Small intestine (tissue), 7 donors: Measurements from ENCODE around the gene BMPR1A. TPM values are rescaled to one million over a fixed set of nuclear protein-coding genes. Genes with fewer than 3 reads are reported as not detected.

Source experiments
- DNase-seq, 2 donors: peaks; one replicate each; pipeline versions ENCODE4 v3.0.0 to v3.0.0-alpha.2; 2013
- FAIRE-seq: peaks from 2 replicates; lab custom pipeline; 2012; peaks lifted over from hg19 to GRCh38; lab: Jason Lieb, UNC
- H3K27ac ChIP-seq, 3 donors: one replicate each; pipeline ENCODE4 v1.5.1; 2013; ENCODE audit warnings: low read length in 2 of 3, mild to moderate bottlenecking in 2 of 3, control low read depth in 1 of 3, inconsistent platforms in 1 of 3, low read depth in 1 of 3, moderate library complexity in 1 of 3
- H3K27me3 ChIP-seq, 3 donors: one replicate each; pipeline ENCODE4 v1.6.1; 2013; ENCODE audit warnings: low read length in 3 of 3, inconsistent platforms in 1 of 3; ENCODE audit not compliant: control insufficient read depth in 3 of 3, insufficient read depth in 3 of 3
- H3K36me3 ChIP-seq, 3 donors: one replicate each; pipeline ENCODE4 v1.6.1; 2013; ENCODE audit warnings: low read length in 3 of 3, inconsistent platforms in 1 of 3, low read depth in 1 of 3, mild to moderate bottlenecking in 1 of 3, moderate library complexity in 1 of 3; ENCODE audit not compliant: control insufficient read depth in 3 of 3, insufficient read depth in 2 of 3
- H3K4me1 ChIP-seq, 3 donors: one replicate each; pipeline ENCODE4 v1.6.1; 2013; ENCODE audit warnings: low read length in 2 of 3, inconsistent platforms in 1 of 3, low read depth in 1 of 3, mild to moderate bottlenecking in 1 of 3, moderate library complexity in 1 of 3; ENCODE audit not compliant: control insufficient read depth in 3 of 3, insufficient read depth in 2 of 3
- H3K4me3 ChIP-seq, 3 donors: one replicate each; pipeline ENCODE4 v1.5.1; 2013; ENCODE audit warnings: low read length in 3 of 3, control low read depth in 1 of 3, inconsistent platforms in 1 of 3, low read depth in 1 of 3, mild to moderate bottlenecking in 1 of 3, moderate library complexity in 1 of 3
- H3K9me3 ChIP-seq, 2 donors: one replicate each; pipeline ENCODE4 v1.6.1; 2013; ENCODE audit warnings: low read depth in 1 of 2, low read length in 1 of 2; ENCODE audit not compliant: control insufficient read depth in 2 of 2, insufficient read depth in 1 of 2
- WGBS, 3 donors: extraction: QIAGEN DNeasy Blood & Tissue Kit; methylation state at CpG; one replicate each; pipeline ENCODE4 v1.1.7; 2013; 5-methylcytosine and 5-hydroxymethylcytosine counted together
- polyA plus RNA-seq, 4 donors: library from polyadenylated mRNA; stranded (reverse) in 3 of 4; unstranded in 1 of 4; fragments of 200-250 nt in 3 of 4; fragments of 120-200 nt in 1 of 4; gene quantifications; one replicate each; pipeline versions ENCODE4 v1.2.1 to v1.2.3, GENCODE V29; 2013
- donor health status: healthy with polysubstance abuse.
- donor health status: control.
- donor health status: control.
- donor health status: Bipolar disorder and iron deficiency.
- donor health status: healthy.

BMPR1A gene
- polyA plus RNA-seq, 4 donors, result 3.4 to 40.2 (median 9.8) TPM

GRCh38 chr10:86711513-86712316 is 44.7 kb upstream of the BMPR1A start:
- no peaks in the 10 kb centered on the region for H3K36me3 ChIP-seq

GRCh38 chr10:86712317-86712707 is 44.1 kb upstream of the BMPR1A start:
- H3K27ac ChIP-seq, result peak overlapping the region; percentile 92 to 95 (median 93)
- H3K27me3 ChIP-seq, result no peaks in the 10 kb centered on the region
- FAIRE-seq (no peak), DNase-seq (no peak)
- peak overlapping the region; percentile 68 to 91 (median 83) for H3K4me3 ChIP-seq
- no peaks in the 10 kb centered on the region for H3K36me3 ChIP-seq
- WGBS, 3 donors, result 49 to 63% (median 63%) methylated on average over 9 of the region's 9 CpGs
- H3K4me1 ChIP-seq, result peaks cover 0 to 13% (median 0%) of the 10 kb centered on the region in 3 donors
- H3K9me3 ChIP-seq, result no peaks in the 10 kb centered on the region

More at GRCh38 chr10:86711513-86712316, 44.7 kb upstream of the BMPR1A start:
- FAIRE-seq (no peak), DNase-seq (peak in 1 of 2 donors; percentile 57)
- H3K27ac ChIP-seq, result peak overlapping the region; percentile 92 to 95 (median 93)
- H3K4me1 ChIP-seq, result peaks cover 0 to 13% (median 0%) of the 10 kb centered on the region in 3 donors
- H3K27me3 ChIP-seq, result no peaks in the 10 kb centered on the region
- peak overlapping the region; percentile 68 to 91 (median 83) for H3K4me3 ChIP-seq
- no peaks in the 10 kb centered on the region for H3K9me3 ChIP-seq
- 1% methylated on average over 52 to 82 of the region's 82 CpGs for WGBS, 3 donors

GRCh38 chr10:86715156-86715795 is 41.1 kb upstream of the BMPR1A start:
- H3K27me3 ChIP-seq, result no peaks in the 10 kb centered on the region
- no peak overlapping the region for H3K4me3 ChIP-seq
- H3K36me3 ChIP-seq, result no peaks in the 10 kb centered on the region
- no peak for FAIRE-seq
- DNase-seq, result no peak
- H3K4me1 ChIP-seq, result peaks cover 0 to 13% (median 0%) of the 10 kb centered on the region in 3 donors
- WGBS, 3 donors, result 72 to 78% (median 77%) methylated on average over 6 of the region's 6 CpGs
- H3K9me3 ChIP-seq, result no peaks in the 10 kb centered on the region
- H3K27ac ChIP-seq, result no peak overlapping the region

GRCh38 chr10:86715836-86716235 is 40.6 kb upstream of the BMPR1A start:
- H3K4me3 ChIP-seq, result no peak overlapping the region
- FAIRE-seq (no peak), DNase-seq (no peak)
- no peaks in the 10 kb centered on the region for H3K27me3 ChIP-seq
- 38 to 69% (median 54%) methylated on average over 5 of the region's 5 CpGs for WGBS, 3 donors
- H3K4me1 ChIP-seq, result peaks cover 0 to 8% (median 0%) of the 10 kb centered on the region in 3 donors
- H3K27ac ChIP-seq, result no peak overlapping the region
- no peaks in the 10 kb centered on the region for H3K36me3 ChIP-seq
- no peaks in the 10 kb centered on the region for H3K9me3 ChIP-seq

GRCh38 chr10:86716466-86716865 is 40.0 kb upstream of the BMPR1A start:
- Histone ChIP-seq H3K27ac (no peak overlapping the region), H3K4me3 (no peak overlapping the region), H3K9me3 (no peaks in the 10 kb centered on the region), H3K36me3 (no peaks in the 10 kb centered on the region), H3K4me1 (peaks cover 0 to 7% (median 0%) of the 10 kb centered on the region in 3 donors), H3K27me3 (no peaks in the 10 kb centered on the region)
- FAIRE-seq (no peak), DNase-seq (no peak)
- 94 to 96% (median 94%) methylated on average over 13 of the region's 13 CpGs for WGBS, 3 donors

GRCh38 chr10:86718556-86718955 is 37.9 kb upstream of the BMPR1A start:
- Histone ChIP-seq H3K27ac (no peak overlapping the region), H3K9me3 (no peaks in the 10 kb centered on the region), H3K27me3 (no peaks in the 10 kb centered on the region), H3K36me3 (no peaks in the 10 kb centered on the region), H3K4me1 (peaks cover 0 to 2% (median 0%) of the 10 kb centered on the region in 3 donors), H3K4me3 (no peak overlapping the region)
- FAIRE-seq (no peak), DNase-seq (no peak)
- 90 to 95% (median 93%) methylated on average over 8 of the region's 8 CpGs for WGBS, 3 donors

GRCh38 chr10:86721232-86721631 is 35.2 kb upstream of the BMPR1A start:
- peaks cover 0 to 2% (median 2%) of the 10 kb centered on the region in 3 donors for H3K4me1 ChIP-seq
- no peak for DNase-seq
- H3K27ac ChIP-seq, result no peak overlapping the region
- no peak overlapping the region for H3K4me3 ChIP-seq
- no peaks in the 10 kb centered on the region for H3K36me3 ChIP-seq
- H3K9me3 ChIP-seq, result no peaks in the 10 kb centered on the region
- FAIRE-seq, result no peak
- 81 to 87% (median 82%) methylated on average over 5 of the region's 5 CpGs for WGBS, 3 donors
- no peaks in the 10 kb centered on the region for H3K27me3 ChIP-seq

- peaks cover 0 to 2% (median 0%) of the 10 kb centered on the region in 3 donors for H3K27me3 ChIP-seq
- WGBS, 3 donors, result 77 to 91% (median 81%) methylated on average over 2 of the region's 2 CpGs
- H3K27ac ChIP-seq, result no peak overlapping the region
- no peaks in the 10 kb centered on the region for H3K36me3 ChIP-seq
- FAIRE-seq (no peak), DNase-seq (no peak)
- no peak overlapping the region for H3K4me3 ChIP-seq
- H3K4me1 ChIP-seq, result peaks cover 0 to 15% (median 2%) of the 10 kb centered on the region in 3 donors
- no peaks in the 10 kb centered on the region for H3K9me3 ChIP-seq
Measured at GRCh38 chr10:86723009-86723408, 33.4 kb upstream of the BMPR1A start.
